Measurements from ENCODE around the gene SYT17.

Gene SYT17

DNA sequence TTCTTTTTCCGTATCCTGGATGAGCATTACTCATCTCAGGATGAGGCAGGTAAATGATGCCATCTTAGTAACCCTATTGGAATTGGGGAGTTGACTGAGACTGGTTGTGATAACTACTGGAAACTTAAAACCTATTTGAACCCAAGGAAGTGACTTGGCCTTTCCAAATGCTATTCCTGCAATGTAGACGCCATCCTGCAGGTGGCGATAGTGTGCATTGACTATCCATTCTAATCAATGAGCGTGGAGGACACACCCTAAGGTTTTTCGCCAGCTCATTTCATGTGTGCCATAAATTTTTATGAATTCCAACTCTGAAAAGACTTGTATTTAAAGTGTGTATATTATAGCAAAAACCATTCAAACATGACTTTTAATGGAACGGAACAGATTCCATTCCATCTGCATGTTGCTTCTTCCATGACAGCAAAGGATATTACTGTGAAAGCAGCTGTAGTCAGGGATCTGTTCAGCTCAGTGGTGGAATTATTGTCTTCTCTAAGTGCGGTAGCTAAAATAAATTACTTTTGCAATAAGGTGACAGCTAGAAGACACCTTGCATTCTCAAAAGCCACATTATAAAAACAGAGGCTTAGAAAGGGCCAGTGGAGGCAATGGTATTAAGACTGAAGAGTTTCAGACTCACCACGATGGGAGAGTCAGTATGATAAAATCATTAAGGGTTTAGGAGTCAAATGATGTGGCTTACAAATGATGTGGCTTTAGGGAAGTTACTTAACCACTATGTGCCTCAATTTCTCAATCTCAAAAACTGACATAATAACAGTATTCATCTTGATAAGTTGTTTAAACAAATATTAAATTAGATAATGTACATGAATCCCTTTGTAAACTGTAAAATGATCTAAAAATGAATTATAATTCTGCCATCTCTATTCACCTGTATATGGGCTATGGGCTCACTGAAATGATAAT is 55.5 kb downstream of the SYT17 start:
- peak; percentile 22 for DNase-seq

DNA sequence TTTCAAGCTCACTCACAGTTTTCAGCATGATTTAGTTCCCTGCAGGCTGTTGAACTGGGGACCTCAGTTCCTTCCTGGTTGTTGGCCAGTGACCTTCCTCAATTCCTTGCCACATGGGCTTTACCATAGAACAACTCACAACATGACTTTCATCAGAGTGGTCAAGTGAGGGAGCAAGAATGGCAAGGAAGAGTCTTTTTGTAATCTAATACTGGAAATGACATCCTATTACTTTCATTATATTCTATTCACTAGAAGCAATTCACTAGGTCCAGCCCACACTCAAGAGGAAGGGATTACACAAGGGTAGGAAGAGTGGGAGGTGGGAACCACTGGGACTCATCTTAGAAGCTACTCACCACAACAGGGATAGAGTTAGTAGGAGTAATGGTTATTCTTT is 57.6 kb downstream of the SYT17 start:
- no peak for DNase-seq

- no peak for DNase-seq
Measured at GRCh38 chr16:19227643-19228042, 59.6 kb downstream of the SYT17 start.

DNA sequence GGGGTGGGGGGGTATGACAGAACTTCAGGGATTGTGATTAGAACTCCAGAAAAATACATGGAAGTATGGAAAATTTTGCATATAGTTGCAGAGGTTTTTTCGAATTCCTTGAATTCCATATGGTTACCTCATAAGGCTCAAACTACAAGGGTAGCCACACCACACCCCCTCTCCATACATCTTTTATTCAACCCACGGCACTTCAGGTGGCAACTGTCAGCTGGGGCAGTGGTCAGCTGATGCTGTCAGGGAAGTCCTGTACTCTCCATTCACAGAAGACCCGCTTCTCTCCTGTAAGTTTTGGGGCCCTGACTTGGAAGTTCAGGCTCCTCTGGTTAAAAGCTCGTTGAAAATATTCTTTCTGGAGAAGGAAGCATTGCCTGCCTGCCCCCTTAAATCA is 60.0 kb downstream of the SYT17 start:
- DNase-seq: no peak

- no peak for DNase-seq
Measured at GRCh38 chr16:19228575-19228974, 60.5 kb downstream of the SYT17 start.

GRCh38 chr16:19230575-19230974 is 62.5 kb downstream of the SYT17 start:
- DNase-seq: no peak

DNA sequence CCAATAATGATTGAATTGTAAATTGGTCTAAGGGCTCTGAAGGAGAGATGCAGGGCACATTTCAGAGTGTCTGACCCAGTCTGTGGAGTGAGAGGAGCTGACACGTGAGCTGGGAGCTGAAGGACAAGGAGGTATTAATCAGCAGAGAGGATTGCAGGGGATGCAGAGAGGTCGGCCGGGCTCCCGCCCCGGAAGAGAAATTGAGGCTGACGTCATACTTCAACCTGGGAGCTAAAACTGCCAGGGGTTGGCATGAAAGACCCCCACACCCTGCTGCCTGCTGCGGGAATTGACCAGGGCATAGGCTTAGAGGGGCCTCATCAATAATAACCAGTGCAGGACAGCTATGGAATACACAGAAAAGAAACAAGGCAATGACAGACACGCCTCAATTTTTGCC is 63.8 kb downstream of the SYT17 start:
- no peak for DNase-seq

GRCh38 chr16:19232988-19233387 is 64.9 kb downstream of the SYT17 start:
- no peak for DNase-seq

DNA sequence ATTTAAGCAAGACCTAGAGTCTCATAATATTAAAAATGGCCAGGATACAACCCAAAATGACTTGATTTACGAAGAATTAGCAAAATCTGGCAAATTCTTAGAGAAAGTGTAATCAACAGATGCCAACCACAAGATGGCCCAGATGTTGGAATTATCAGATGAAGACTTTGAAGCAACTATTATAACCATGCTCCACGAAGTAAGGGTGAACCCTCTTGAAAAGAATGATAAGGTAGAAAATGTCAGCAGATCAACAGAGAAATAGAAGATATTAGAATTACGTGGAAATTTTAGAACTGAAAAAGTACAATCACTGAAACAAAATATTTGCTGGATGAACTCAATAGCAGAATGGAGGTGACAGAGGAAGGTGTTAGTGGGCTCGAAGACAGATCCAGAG is 67.4 kb downstream of the SYT17 start:
- DNase-seq: no peak

DNA sequence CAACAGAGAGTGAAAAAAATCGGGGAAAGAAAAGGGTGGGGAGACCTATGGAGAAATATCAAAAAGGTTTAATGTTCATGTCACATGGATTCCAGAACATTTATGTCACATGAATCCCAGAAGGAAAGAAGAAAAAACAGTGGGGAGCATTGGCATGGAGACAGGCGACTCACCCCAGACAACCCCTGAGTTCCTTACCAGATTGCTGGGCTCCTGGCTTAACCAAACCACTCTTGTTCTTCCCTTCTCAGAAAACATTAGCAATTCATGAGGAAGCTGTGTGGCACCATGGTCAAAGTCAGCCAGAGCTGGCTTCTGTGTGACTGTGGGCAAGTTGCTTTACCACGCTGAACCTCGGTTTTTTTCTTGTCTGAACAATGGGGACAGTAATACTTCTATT is 67.8 kb downstream of the SYT17 start:
- DNase-seq: no peak

DNA sequence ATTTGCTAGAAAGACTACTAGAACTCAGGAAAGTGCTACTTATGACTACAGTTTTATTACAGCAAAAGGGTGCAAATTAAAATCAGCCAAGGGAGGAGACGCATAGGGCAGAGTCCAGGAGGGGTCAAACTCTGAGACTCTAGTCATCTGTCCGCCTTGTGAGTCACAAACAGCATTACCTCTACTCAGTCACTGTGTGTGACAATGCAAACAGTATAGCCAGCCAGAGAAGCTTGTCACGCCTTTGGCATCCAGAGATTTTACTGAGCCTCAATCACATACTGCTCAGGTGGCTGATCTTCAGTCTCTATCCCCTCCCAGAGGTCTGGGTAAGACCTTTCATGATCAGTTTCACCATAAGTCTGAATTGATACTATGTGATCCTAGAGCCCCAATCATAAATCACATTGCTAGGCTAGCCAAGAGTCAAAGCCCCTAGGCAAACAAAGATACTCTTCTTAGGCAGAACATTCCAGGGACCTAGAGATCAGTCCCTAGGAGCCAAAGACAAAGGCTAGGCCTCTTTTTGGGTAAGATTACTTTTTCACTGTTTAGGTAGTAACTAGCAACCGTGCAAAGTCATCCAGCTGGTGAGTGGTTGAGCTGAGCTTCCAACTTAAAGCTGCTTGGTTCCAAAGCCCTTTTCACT is 68.6 kb downstream of the SYT17 start:
- no peak for DNase-seq

DNA sequence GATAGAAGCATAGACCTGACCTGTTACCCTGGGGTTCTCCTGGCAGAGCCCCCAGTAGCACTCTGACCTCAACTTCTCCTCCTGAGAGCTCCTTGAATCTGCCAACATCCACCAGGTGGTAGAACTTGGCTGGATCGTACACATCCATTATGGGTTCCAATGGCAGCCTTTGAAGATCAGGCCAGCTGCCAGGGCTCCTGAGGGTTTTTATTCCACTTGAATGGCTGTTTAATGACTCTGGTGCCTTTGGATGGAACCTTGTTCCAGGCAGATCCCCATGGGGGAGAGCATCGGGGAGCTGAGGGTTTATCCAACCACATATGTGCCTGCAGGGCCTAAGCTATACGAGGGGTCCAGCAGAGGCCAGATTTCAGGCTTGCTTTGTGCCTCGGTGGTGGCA is 70.4 kb downstream of the SYT17 start:
- no peak for DNase-seq

- DNase-seq: no peak
Measured at GRCh38 chr16:19239511-19240155, 71.6 kb downstream of the SYT17 start.

- DNase-seq: no peak
Measured at GRCh38 chr16:19240494-19240893, 72.5 kb downstream of the SYT17 start.

GRCh38 chr16:19241512-19241911 is 73.5 kb downstream of the SYT17 start:
- no peak for DNase-seq

GRCh38 chr16:19242186-19242585 is 74.1 kb downstream of the SYT17 start:
- no peak for DNase-seq

DNA sequence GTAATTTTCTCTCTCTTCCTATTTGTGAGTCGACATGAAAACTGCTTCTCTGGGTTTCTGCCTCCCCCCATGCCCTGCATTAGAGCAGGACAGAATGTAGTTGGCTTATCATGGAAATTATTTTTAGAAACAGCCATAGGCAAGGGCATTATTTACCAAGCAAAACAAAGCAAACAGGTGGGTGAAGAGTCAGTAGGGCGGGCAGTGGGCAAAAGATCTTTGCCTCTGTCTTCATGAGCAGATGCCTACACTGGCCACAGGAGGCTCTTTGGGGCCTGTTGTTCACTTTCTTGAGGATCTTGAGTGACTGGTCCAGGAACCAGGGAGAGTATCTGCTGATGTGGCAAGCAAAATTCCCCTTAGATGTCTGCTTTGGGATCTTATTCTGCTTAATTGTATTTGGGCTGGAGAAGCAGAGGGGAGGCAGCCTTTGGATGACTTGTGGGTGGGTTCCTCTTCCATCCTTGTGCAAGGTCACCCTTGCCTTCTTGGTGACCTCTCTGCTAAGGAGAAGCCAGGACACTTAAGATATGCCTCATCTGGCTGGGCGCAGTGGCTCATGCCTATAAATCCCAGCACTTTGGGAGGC is 75.0 kb downstream of the SYT17 start:
- no peak for DNase-seq

- no peak for DNase-seq
Measured at GRCh38 chr16:19245326-19245925, 77.4 kb downstream of the SYT17 start.

- DNase-seq: no peak
Measured at GRCh38 chr16:19252904-19253303, 84.9 kb downstream of the SYT17 start.

DNA sequence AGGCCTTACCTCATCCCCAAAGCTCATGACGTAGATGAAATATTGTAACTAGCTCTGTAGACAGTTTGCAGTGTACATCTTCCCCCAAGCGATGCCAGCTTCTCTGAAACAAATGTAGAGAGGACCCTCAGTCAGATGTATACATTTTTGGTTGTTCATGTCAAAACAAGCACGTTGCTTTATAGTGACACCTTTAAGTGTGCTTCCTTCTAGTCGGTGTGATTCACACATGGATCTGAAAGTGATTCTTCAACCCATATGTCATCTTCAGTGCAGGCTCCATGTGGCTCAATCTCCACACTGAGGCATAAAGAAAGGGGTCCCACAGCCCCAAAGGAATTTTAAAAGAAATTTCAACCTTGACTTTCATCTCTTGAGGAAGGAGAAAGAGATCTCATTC is 86.6 kb downstream of the SYT17 start:
- DNase-seq: no peak

DNA sequence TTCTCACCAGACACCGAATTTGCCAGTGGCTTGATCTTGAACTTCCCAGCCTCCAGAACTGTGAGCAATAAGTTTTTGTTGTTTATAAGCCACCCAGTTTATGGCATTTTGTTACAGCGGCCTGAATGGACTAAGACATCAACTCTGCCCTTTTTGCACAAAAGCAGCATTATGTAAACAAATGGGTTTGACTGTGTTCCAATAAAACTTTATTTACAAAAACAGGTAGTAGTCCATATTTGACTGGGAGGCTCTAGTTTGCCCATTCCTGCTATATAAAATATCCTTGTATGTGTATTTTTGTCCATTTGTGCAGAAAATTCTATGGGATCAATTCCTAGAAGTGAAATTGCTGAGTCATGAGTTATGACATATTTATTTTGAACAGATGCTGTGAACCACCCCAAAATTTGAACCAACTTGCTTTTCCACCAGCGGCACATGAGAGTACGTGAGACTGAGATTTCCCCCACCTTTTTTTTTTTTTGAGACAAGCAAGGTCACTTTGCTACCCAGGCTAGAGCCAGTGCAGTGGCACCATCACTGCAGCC is 96.2 kb downstream of the SYT17 start:
- DNase-seq: no peak

GRCh38 chr16:19265380-19265930 is 97.4 kb downstream of the SYT17 start:
- no peak for DNase-seq
